Islet of Langerhans (tissue), 1 donor: ENCODE results near the gene AADACL4.

Experiments used
- FAIRE-seq: peaks from one replicate; lab custom pipeline; 2011; peaks lifted over from hg19 to GRCh38; lab: Jason Lieb, UNC

The AADACL4 gene

GRCh38 chr1:12643785-12644184 lies at the start of gene AADACL4:
AADACL4 (plus strand) TSS chr1:12644085; CDS start chr1:12644547, 462 bp downstream.
- FAIRE-seq: no peak

GRCh38 chr1:12594490-12594889 lies 49.4 kb upstream of the AADACL4 start:
- FAIRE-seq: no peak

GRCh38 chr1:12594966-12595756 lies 48.7 kb upstream of the AADACL4 start:
- no peak for FAIRE-seq

- no peak for FAIRE-seq
These were observed 48.2 kb upstream of the AADACL4 start for GRCh38 chr1:12595757-12596006.

- no peak for FAIRE-seq
These were observed 47.7 kb upstream of the AADACL4 start for GRCh38 chr1:12596007-12596821.

- FAIRE-seq: no peak
These were observed 46.1 kb upstream of the AADACL4 start for GRCh38 chr1:12597792-12598191.

GRCh38 chr1:12598974-12599373 lies 44.9 kb upstream of the AADACL4 start:
- FAIRE-seq: no peak

- no peak for FAIRE-seq
These were observed 44.2 kb upstream of the AADACL4 start for GRCh38 chr1:12599657-12600056.

- no peak for FAIRE-seq
These were observed 43.5 kb upstream of the AADACL4 start for GRCh38 chr1:12600335-12600734.

- FAIRE-seq: no peak
These were observed 42.8 kb upstream of the AADACL4 start for GRCh38 chr1:12600880-12601633.

GRCh38 chr1:12601700-12602658 lies 41.9 kb upstream of the AADACL4 start:
- no peak for FAIRE-seq

GRCh38 chr1:12602659-12603024 lies 41.2 kb upstream of the AADACL4 start:
- no peak for FAIRE-seq

- no peak for FAIRE-seq
These were observed 40.7 kb upstream of the AADACL4 start for GRCh38 chr1:12603224-12603623.

GRCh38 chr1:12604114-12604874 lies 39.6 kb upstream of the AADACL4 start:
- peak; percentile 21 for FAIRE-seq

GRCh38 chr1:12604986-12605385 lies 38.9 kb upstream of the AADACL4 start:
- FAIRE-seq: no peak

GRCh38 chr1:12607263-12607662 lies 36.6 kb upstream of the AADACL4 start:
- no peak for FAIRE-seq

GRCh38 chr1:12608311-12608957 lies 35.5 kb upstream of the AADACL4 start:
- no peak for FAIRE-seq

- no peak for FAIRE-seq
These were observed 34.3 kb upstream of the AADACL4 start for GRCh38 chr1:12609469-12610003.

- FAIRE-seq: no peak
These were observed 33.5 kb upstream of the AADACL4 start for GRCh38 chr1:12610305-12610935.

- FAIRE-seq: no peak
These were observed 32.9 kb upstream of the AADACL4 start for GRCh38 chr1:12610941-12611340.
